Measurements from ENCODE around the gene CHCHD6.

CHCHD6 gene

DNA sequence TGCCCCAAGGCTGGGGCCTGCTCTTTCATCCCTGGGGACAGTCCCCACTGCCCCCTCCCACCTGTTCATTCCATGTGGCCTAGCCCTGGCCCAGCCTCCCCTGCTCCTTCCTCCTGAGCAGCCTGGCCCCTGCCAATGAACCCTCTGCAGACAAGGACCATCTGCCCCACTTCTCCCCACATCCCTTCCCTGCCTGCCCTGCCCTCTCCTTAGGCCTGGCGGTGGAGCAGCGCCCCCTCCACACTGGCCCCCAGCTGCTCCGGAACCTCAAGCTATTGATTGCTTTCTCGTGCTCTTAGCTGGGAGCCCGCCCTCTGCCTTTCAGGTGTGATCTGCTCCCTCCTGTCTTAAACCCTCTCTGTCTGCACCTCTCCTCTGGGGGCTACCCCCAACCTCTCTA lies 286.9 kb downstream of the CHCHD6 start:
- H3K4me1 ChIP-seq (ENCODE audit: control insufficient read depth, insufficient read depth, low read length, poor library complexity, severe bottlenecking) = peaks cover 4% of the 10 kb centered on the region
- WGBS, 2 experiments (ENCODE audit: insufficient coverage in 2 of 2) = 93 to 98% methylated on average over 4 to 5 of the region's 5 CpGs
- no peak overlapping the region for H3K4me3 ChIP-seq (ENCODE audit: extremely low read depth, insufficient read depth, low read length, poor library complexity, severe bottlenecking)
- no peaks in the 10 kb centered on the region for H3K9me3 ChIP-seq (ENCODE audit: control insufficient read depth, low read length)
- no peak overlapping the region for H3K27ac ChIP-seq (ENCODE audit: low read depth, low read length, severe bottlenecking)
- peaks cover 55% of the 10 kb centered on the region for H3K36me3 ChIP-seq (ENCODE audit: control insufficient read depth, insufficient read depth, low read length)

DNA sequence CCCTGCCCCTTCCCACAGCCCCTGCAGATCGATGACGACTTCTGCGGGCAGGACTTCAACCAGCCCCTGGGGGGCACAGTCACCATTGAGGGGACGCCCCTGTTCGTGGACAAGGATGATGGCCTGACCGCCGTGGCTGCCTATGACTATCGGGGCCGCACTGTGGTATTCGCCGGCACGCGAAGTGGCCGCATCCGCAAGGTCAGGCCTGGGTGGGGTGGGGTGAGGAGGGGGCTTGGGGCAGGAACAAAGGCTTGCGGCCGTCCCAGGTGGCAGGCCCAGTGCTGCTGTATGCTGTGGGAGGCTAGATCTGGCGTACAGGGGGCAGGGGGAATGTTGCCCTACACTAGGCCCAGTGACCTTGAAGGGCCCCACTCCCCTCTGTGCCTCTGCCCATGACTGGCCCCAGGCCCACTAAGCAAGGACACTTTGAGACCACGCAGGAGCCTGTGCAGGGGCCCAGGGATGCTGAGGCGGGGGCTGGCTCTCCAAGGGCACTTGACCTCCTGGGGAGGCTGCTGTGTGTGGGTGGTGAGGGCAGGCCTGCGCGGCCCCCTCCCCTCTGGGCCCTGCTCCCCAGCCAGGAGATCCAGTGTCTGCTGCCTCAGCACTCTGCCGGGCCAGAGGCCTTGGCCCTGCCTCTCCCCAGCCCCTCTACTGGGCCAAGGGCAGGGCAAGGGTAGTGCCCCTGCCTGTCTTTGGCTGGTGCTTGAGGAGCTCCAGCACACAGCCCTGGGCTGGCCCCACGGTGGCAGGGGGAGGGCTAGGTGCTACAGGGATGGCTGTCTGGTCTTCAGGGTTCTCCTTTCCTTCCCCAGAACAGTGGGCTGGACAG lies 287.5 kb downstream of the CHCHD6 start:
- peaks cover 60% of the 10 kb centered on the region for H3K36me3 ChIP-seq (ENCODE audit: control insufficient read depth, insufficient read depth, low read length)
- H3K4me3 ChIP-seq (ENCODE audit: extremely low read depth, insufficient read depth, low read length, poor library complexity, severe bottlenecking) = no peak overlapping the region
- H3K4me1 ChIP-seq (ENCODE audit: control insufficient read depth, insufficient read depth, low read length, poor library complexity, severe bottlenecking) = no peaks in the 10 kb centered on the region
- H3K9me3 ChIP-seq (ENCODE audit: control insufficient read depth, low read length) = no peaks in the 10 kb centered on the region
- WGBS, 2 experiments (ENCODE audit: insufficient coverage in 2 of 2) = 94 to 98% methylated on average over 20 to 21 of the region's 24 CpGs
- H3K27ac ChIP-seq (ENCODE audit: low read depth, low read length, severe bottlenecking) = no peak overlapping the region

DNA sequence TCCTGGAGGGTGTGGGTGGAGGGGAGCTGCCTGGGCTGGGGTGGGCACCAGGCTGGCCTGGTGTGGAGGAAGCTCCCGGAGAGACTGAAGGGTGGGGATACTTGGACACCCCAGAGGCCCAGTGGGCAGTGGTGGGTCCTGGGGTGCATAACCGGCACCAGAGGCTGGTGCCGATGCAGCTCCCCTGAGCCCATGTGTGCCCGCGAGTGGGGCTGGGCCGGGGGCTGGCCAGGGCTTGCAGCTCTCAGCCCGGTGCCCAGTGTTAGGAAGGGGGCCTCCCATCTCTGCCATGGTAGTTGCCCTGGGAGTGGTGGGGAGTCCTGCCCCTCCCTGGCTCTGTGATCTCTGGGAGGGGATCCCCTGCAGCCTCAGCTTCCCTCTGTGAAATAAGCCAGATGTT lies 288.2 kb downstream of the CHCHD6 start:
- no peak overlapping the region for H3K4me3 ChIP-seq (ENCODE audit: extremely low read depth, insufficient read depth, low read length, poor library complexity, severe bottlenecking)
- H3K36me3 ChIP-seq (ENCODE audit: control insufficient read depth, insufficient read depth, low read length) = peaks cover 63% of the 10 kb centered on the region
- WGBS, 2 experiments (ENCODE audit: insufficient coverage in 2 of 2) = 98% methylated on average over 6 to 7 of the region's 7 CpGs
- H3K27ac ChIP-seq (ENCODE audit: low read depth, low read length, severe bottlenecking) = no peak overlapping the region
- H3K9me3 ChIP-seq (ENCODE audit: control insufficient read depth, low read length) = no peaks in the 10 kb centered on the region
- no peaks in the 10 kb centered on the region for H3K4me1 ChIP-seq (ENCODE audit: control insufficient read depth, insufficient read depth, low read length, poor library complexity, severe bottlenecking)

DNA sequence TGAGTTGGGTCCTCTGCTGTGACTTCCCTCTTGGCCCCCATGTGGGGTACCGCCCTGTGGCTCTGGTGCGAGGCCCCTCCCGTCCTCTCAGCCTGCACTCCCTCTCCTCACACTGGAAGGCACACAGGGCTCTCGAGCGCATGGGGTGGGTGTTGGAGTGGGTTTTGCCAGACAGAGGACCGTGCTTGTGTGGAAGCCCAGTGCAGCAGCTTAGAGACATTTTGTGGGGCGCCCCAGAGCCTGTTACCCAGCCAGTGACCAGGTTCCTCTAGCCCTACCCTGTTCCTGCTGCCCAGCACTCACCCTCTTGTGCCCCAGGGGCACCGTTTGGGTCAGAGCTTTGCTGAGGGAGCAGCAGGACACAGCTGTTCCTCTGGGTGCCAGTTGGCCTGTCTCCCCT lies 288.7 kb downstream of the CHCHD6 start:
- H3K27ac ChIP-seq (ENCODE audit: low read depth, low read length, severe bottlenecking) = no peak overlapping the region
- no peaks in the 10 kb centered on the region for H3K4me1 ChIP-seq (ENCODE audit: control insufficient read depth, insufficient read depth, low read length, poor library complexity, severe bottlenecking)
- WGBS, 2 experiments (ENCODE audit: insufficient coverage in 2 of 2) = 94% methylated on average over 2 to 7 of the region's 8 CpGs
- H3K4me3 ChIP-seq (ENCODE audit: extremely low read depth, insufficient read depth, low read length, poor library complexity, severe bottlenecking) = no peak overlapping the region
- H3K36me3 ChIP-seq (ENCODE audit: control insufficient read depth, insufficient read depth, low read length) = peaks cover 65% of the 10 kb centered on the region
- H3K9me3 ChIP-seq (ENCODE audit: control insufficient read depth, low read length) = no peaks in the 10 kb centered on the region

DNA sequence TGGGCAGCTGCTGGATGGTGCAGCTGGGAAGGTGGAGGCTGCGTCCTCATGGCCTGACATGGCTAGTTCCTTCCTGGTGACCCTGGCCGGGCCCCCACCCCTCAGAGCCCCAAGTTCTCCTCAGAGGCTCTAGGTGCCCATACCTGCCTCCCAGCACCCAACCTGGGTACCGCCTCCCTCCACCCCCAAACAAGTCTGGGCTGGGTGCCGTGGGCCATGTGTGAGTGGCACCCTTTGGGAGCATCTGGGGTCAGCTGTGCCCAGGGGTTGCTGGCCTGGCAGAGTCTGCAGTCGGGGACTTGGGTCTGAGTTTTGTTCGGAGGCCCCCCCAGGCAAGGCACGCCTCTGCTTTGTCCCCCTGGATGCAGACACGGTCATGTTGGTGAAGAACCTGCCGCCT lies 289.4 kb downstream of the CHCHD6 start:
- Histone ChIP-seq H3K4me1 (ENCODE audit: control insufficient read depth, insufficient read depth, low read length, poor library complexity, severe bottlenecking) (no peaks in the 10 kb centered on the region), H3K27ac (ENCODE audit: low read depth, low read length, severe bottlenecking) (no peak overlapping the region), H3K9me3 (ENCODE audit: control insufficient read depth, low read length) (no peaks in the 10 kb centered on the region), H3K4me3 (ENCODE audit: extremely low read depth, insufficient read depth, low read length, poor library complexity, severe bottlenecking) (no peak overlapping the region), H3K36me3 (ENCODE audit: control insufficient read depth, insufficient read depth, low read length) (peaks cover 65% of the 10 kb centered on the region)
- 94 to 96% methylated on average over 7 of the region's 9 CpGs for WGBS, 2 experiments (ENCODE audit: insufficient coverage in 2 of 2)

DNA sequence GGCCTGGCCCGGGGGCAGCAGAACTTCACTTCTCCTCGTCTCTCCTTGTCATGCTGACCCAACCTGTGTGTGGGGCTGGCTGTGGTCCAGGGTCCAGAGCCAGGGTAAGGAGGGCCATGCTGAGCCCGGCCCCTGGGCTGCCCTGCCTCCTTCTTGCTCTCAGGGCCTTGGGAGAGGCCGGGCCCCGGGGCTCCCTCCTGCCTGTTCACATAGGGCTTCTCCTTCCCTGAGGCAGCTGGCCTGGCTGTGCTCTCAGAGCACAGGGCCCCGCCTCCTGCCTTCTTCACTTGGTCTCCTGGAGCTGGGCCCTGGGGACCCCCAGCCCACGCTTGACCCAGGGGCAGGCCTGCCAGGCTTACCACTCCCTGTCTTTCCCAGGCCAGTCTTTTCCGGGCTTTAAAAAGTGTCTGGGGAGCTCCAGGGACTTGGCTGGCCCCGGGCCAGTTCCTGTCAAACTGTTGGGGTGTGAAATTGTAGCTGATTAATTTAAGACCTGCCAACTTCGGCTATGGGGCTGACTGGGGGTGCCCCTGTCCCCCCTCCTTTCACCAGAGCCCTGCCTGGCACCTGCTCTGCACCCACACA lies 290.7 kb downstream of the CHCHD6 start:
- no peak overlapping the region for H3K27ac ChIP-seq (ENCODE audit: low read depth, low read length, severe bottlenecking)
- no peaks in the 10 kb centered on the region for H3K9me3 ChIP-seq (ENCODE audit: control insufficient read depth, low read length)
- H3K4me3 ChIP-seq (ENCODE audit: extremely low read depth, insufficient read depth, low read length, poor library complexity, severe bottlenecking) = no peak overlapping the region
- peaks cover 52% of the 10 kb centered on the region for H3K36me3 ChIP-seq (ENCODE audit: control insufficient read depth, insufficient read depth, low read length)
- WGBS, 2 experiments (ENCODE audit: insufficient coverage in 2 of 2) = 93% methylated on average over 6 to 8 of the region's 10 CpGs
- no peaks in the 10 kb centered on the region for H3K4me1 ChIP-seq (ENCODE audit: control insufficient read depth, insufficient read depth, low read length, poor library complexity, severe bottlenecking)

DNA sequence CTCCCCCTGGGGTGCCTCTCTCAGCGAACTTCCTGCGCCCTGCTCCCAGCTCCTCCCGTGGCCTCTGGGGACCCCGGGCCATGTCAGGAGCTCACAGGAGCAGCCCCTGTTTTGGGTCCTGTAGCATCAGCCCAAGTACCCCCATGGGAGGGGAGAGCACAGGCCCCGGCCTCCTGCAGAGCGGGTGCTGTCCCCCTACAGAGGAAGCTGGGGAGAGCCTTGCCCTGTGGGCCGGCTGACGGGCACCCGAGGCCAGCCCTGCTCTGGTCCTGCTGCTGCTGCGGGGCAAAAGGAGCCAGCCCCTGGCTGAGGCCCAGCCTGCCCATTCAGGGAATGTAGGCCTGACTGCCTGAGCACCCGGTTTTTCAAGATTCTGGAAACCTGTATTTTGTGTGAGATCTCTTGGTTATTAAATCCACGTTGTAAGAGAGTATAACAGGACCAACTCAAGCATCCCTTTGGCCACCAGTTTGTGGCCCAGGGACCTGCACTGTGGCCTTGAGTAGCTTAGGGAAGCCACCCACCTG lies 291.3 kb downstream of the CHCHD6 start:
- Histone ChIP-seq H3K4me3 (ENCODE audit: extremely low read depth, insufficient read depth, low read length, poor library complexity, severe bottlenecking) (no peak overlapping the region), H3K9me3 (ENCODE audit: control insufficient read depth, low read length) (no peaks in the 10 kb centered on the region), H3K36me3 (ENCODE audit: control insufficient read depth, insufficient read depth, low read length) (peaks cover 47% of the 10 kb centered on the region), H3K27ac (ENCODE audit: low read depth, low read length, severe bottlenecking) (no peak overlapping the region), H3K4me1 (ENCODE audit: control insufficient read depth, insufficient read depth, low read length, poor library complexity, severe bottlenecking) (no peaks in the 10 kb centered on the region)
- 93 to 99% methylated on average over 9 to 12 of the region's 12 CpGs for WGBS, 2 experiments (ENCODE audit: insufficient coverage in 2 of 2)

DNA sequence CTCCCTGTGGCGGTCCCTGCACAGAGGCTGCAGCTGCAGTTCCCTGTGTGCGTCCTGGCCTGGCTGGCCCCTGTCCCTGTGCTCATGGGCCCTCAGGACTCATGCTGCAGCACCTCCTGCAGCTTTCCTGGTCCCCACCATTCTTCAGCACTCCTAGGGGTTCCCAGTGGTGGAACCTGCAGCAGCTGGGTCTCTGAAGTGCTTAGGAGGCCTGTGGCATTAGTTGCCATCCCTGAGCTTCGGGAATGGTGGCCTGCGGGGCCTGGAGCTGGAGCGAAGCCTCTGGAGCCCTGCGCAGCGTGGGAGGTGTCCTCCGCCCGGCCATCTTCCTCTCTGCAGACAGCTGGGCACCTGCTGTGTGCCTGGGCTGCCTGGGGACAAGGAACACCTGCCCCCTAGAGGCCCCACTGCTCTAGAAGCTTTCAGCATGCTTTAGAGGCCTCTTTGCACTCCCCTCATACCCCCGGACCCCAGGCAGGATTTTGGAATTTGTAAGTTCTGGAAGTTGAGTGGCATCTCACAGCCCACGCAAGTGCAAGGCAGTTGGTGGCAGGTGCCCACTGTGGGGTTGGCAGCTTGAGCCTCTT lies 292.0 kb downstream of the CHCHD6 start:
- WGBS, 2 experiments (ENCODE audit: insufficient coverage in 2 of 2) = 93 to 94% methylated on average over 10 of the region's 11 CpGs
- Histone ChIP-seq H3K4me3 (ENCODE audit: extremely low read depth, insufficient read depth, low read length, poor library complexity, severe bottlenecking) (no peak overlapping the region), H3K36me3 (ENCODE audit: control insufficient read depth, insufficient read depth, low read length) (peaks cover 40% of the 10 kb centered on the region), H3K4me1 (ENCODE audit: control insufficient read depth, insufficient read depth, low read length, poor library complexity, severe bottlenecking) (peaks cover under 1% of the 10 kb centered on the region), H3K9me3 (ENCODE audit: control insufficient read depth, low read length) (no peaks in the 10 kb centered on the region), H3K27ac (ENCODE audit: low read depth, low read length, severe bottlenecking) (no peak overlapping the region)

DNA sequence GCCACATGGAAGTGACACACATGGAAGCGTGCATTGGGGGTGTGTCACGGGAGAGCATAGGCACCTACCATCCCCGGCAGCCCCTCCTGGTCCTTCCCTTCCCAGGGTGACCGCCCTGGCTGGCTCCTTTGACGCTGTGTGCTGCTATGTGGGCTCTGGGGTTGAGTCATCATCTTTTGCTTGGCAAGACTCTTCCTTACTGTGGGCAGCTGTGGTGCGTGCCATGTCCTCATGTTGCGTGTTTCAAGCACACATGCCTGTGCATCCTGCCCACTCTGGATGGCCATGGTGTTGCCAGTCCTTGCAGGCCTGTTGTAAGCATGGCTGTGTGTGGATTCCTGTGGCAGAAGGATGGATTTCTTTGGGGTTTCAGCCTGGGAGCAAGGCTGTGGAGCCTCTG lies 292.9 kb downstream of the CHCHD6 start:
- H3K4me1 ChIP-seq (ENCODE audit: control insufficient read depth, insufficient read depth, low read length, poor library complexity, severe bottlenecking) = peaks cover 10% of the 10 kb centered on the region
- H3K27ac ChIP-seq (ENCODE audit: low read depth, low read length, severe bottlenecking) = no peak overlapping the region
- H3K4me3 ChIP-seq (ENCODE audit: extremely low read depth, insufficient read depth, low read length, poor library complexity, severe bottlenecking) = no peak overlapping the region
- no peaks in the 10 kb centered on the region for H3K9me3 ChIP-seq (ENCODE audit: control insufficient read depth, low read length)
- H3K36me3 ChIP-seq (ENCODE audit: control insufficient read depth, insufficient read depth, low read length) = peaks cover 37% of the 10 kb centered on the region
- WGBS, 2 experiments (ENCODE audit: insufficient coverage in 2 of 2) = 97% methylated on average over 7 of the region's 7 CpGs

DNA sequence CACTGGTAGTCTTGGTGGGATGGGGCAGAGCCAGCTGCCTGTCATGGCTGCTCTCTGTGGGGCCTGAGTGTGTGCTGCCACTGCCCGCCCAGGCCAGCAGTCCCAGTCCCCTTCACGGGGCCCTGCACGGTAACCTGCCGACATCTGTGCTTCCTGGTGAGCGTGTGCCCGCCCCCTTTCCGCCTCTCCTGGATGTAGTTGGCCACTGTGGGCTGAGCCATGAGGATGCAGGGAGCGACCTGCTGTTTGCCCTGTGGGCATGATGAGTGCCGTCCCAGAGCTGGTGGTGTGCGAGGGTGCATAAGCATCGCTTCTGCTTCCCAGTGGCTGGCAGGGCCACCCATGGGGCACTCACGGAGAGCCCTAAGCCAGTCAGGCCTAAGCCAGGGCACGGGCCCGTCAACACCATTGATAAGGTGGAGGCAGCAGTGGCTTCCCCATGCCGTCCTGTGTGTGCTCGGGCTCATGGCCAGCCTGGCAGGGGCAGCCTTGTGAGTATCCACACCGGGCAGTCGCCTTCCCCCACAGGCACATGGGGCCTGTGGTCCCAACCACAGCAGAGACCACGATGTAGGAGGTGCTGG lies 293.5 kb downstream of the CHCHD6 start:
- Histone ChIP-seq H3K4me1 (ENCODE audit: control insufficient read depth, insufficient read depth, low read length, poor library complexity, severe bottlenecking) (peaks cover 15% of the 10 kb centered on the region), H3K36me3 (ENCODE audit: control insufficient read depth, insufficient read depth, low read length) (peaks cover 31% of the 10 kb centered on the region)
- 94 to 98% methylated on average over 15 to 19 of the region's 19 CpGs for WGBS, 2 experiments (ENCODE audit: insufficient coverage in 2 of 2)

More for the DNA sequence above, 293.5 kb downstream of the CHCHD6 start:
- H3K9me3 ChIP-seq (ENCODE audit: control insufficient read depth, low read length) = no peaks in the 10 kb centered on the region
- H3K4me3 ChIP-seq (ENCODE audit: extremely low read depth, insufficient read depth, low read length, poor library complexity, severe bottlenecking) = no peak overlapping the region
- H3K27ac ChIP-seq (ENCODE audit: low read depth, low read length, severe bottlenecking) = no peak overlapping the region
